Cardiac fibroblast (primary cell): ENCODE measurements around the gene ZNF580.

Experiments
- DNase-seq, 2 donors: peaks; one replicate each; pipeline versions ENCODE4 v3.0.0 to v3.0.0-alpha.2; 2010; ENCODE audit warnings: low read depth in 2 of 2
- H3K4me3 ChIP-seq, 2 donors: replicated peaks in 1 of 2; 1 replicate in 1 of 2; 2 replicates in 1 of 2; pipeline ENCODE4 v1.5.1; 2011; ENCODE audit warnings: low read depth in 2 of 2, low read length in 2 of 2, mild to moderate bottlenecking in 2 of 2, moderate library complexity in 1 of 2
- CTCF ChIP-seq: IDR thresholded peaks from one replicate; pipeline ENCODE4 v1.5.1; 2011; ENCODE audit warnings: low read depth, mild to moderate bottlenecking, low read length, inconsistent platforms

ZNF580 gene

GRCh38 chr19:55691561-55692481 lies 51.0 kb downstream of the ZNF580 start:
- no peak overlapping the region for H3K4me3 ChIP-seq
- no peak for TF ChIP-seq CTCF
- DNase-seq = no peak

- DNase-seq = no peak
- TF ChIP-seq CTCF = no peak
- no peak overlapping the region for H3K4me3 ChIP-seq
Observed at GRCh38 chr19:55692681-55693081, 51.9 kb downstream of the ZNF580 start.
